ENCODE data around the gene APOF. TPM values are rescaled to one million over a fixed set of nuclear protein-coding genes. Genes with fewer than 3 reads are reported as not detected.
"Not testable (repeated sequence)": the region's sequence is repeated elsewhere in the genome, so short reads cannot be mapped to it uniquely, and the experiment has no call there.

Gene APOF
- total RNA-seq, 2 donors from 2014 or later = not detected

GRCh38 chr12:56410768-56411167 is 48.1 kb upstream of the APOF start:
- TF ChIP-seq CTCF (conservative IDR thresholded peaks at IDR 0.05) = no peak
- H3K9me3 Mint-ChIP-seq = no peaks in the 10 kb centered on the region
- 85 to 100% methylated on average over 1 to 4 of the region's 4 CpGs for WGBS, 2 experiments (ENCODE audit: insufficient coverage in 1 of 2, insufficient read length in 1 of 2)

GRCh38 chr12:56408799-56409417 is 46.3 kb upstream of the APOF start:
- no peaks in the 10 kb centered on the region for H3K27me3 ChIP-seq (ENCODE audit: control insufficient read depth, insufficient read depth, low read length, poor library complexity, severe bottlenecking)
- H3K4me1 ChIP-seq (ENCODE audit: control insufficient read depth, insufficient read depth, low read length) = no peaks in the 10 kb centered on the region
- H3K9me3 Mint-ChIP-seq = no peaks in the 10 kb centered on the region
- no peaks in the 10 kb centered on the region for H3K36me3 ChIP-seq (ENCODE audit: control insufficient read depth, insufficient read depth, low read length)
- no peaks in the 10 kb centered on the region for H3K4me1 Mint-ChIP-seq
- no peak overlapping the region for H3K27ac ChIP-seq (ENCODE audit: low read depth, low read length)
- no peak overlapping the region for H3K27ac Mint-ChIP-seq
- H3K36me3 Mint-ChIP-seq (ENCODE audit: low read depth) = no peaks in the 10 kb centered on the region
- no peaks in the 10 kb centered on the region for H3K9me3 ChIP-seq (ENCODE audit: control insufficient read depth, low read length)
- WGBS, 2 experiments (ENCODE audit: insufficient coverage in 1 of 2, insufficient read length in 1 of 2) = 90 to 94% methylated on average over 3 to 5 of the region's 5 CpGs
- H3K4me3 ChIP-seq (ENCODE audit: low read length) = no peak overlapping the region
- TF ChIP-seq CTCF (conservative IDR thresholded peaks at IDR 0.05) = no peak
- no peak for DNase-seq
- H3K9ac ChIP-seq (ENCODE audit: extremely low read depth, low read length, poor library complexity, severe bottlenecking) = no peak overlapping the region
- H3K4me3 Mint-ChIP-seq = no peak overlapping the region
- no peaks in the 10 kb centered on the region for H3K27me3 Mint-ChIP-seq (ENCODE audit: insufficient read depth)

More at GRCh38 chr12:56410768-56411167, 48.1 kb upstream of the APOF start:
- no peak overlapping the region for H3K27ac Mint-ChIP-seq
- no peak for DNase-seq
- no peak overlapping the region for H3K4me3 ChIP-seq (ENCODE audit: low read length)
- no peaks in the 10 kb centered on the region for H3K27me3 ChIP-seq (ENCODE audit: control insufficient read depth, insufficient read depth, low read length, poor library complexity, severe bottlenecking)
- H3K4me1 Mint-ChIP-seq = no peaks in the 10 kb centered on the region
- no peaks in the 10 kb centered on the region for H3K9me3 ChIP-seq (ENCODE audit: control insufficient read depth, low read length)
- peaks cover 4% of the 10 kb centered on the region for H3K36me3 Mint-ChIP-seq (ENCODE audit: low read depth)
- H3K4me3 Mint-ChIP-seq = no peak overlapping the region
- no peak overlapping the region for H3K27ac ChIP-seq (ENCODE audit: low read depth, low read length)
- H3K36me3 ChIP-seq (ENCODE audit: control insufficient read depth, insufficient read depth, low read length) = no peaks in the 10 kb centered on the region
- no peaks in the 10 kb centered on the region for H3K4me1 ChIP-seq (ENCODE audit: control insufficient read depth, insufficient read depth, low read length)
- H3K27me3 Mint-ChIP-seq (ENCODE audit: insufficient read depth) = no peaks in the 10 kb centered on the region
- no peak overlapping the region for H3K9ac ChIP-seq (ENCODE audit: extremely low read depth, low read length, poor library complexity, severe bottlenecking)

GRCh38 chr12:56404227-56404626 is 41.6 kb upstream of the APOF start:
- not testable (repeated sequence) for H3K36me3 Mint-ChIP-seq (ENCODE audit: low read depth); H3K27ac ChIP-seq (ENCODE audit: low read depth, low read length); H3K27ac Mint-ChIP-seq; H3K4me3 Mint-ChIP-seq; H3K27me3 ChIP-seq (ENCODE audit: control insufficient read depth, insufficient read depth, low read length, poor library complexity, severe bottlenecking); H3K4me1 Mint-ChIP-seq; H3K36me3 ChIP-seq (ENCODE audit: control insufficient read depth, insufficient read depth, low read length); H3K27me3 Mint-ChIP-seq (ENCODE audit: insufficient read depth); H3K4me1 ChIP-seq (ENCODE audit: control insufficient read depth, insufficient read depth, low read length); H3K4me3 ChIP-seq (ENCODE audit: low read length); DNase-seq; H3K9ac ChIP-seq (ENCODE audit: extremely low read depth, low read length, poor library complexity, severe bottlenecking); H3K9me3 ChIP-seq (ENCODE audit: control insufficient read depth, low read length)
- peaks cover 10% of the 10 kb centered on the region for H3K9me3 Mint-ChIP-seq
- WGBS, 2 experiments (ENCODE audit: insufficient coverage in 1 of 2, insufficient read length in 1 of 2) = 88% methylated on average over 2 of the region's 3 CpGs; no CpG with 5 or more reads in 1 of the 2 experiments

GRCh38 chr12:56401612-56402011 is 39.0 kb upstream of the APOF start:
- H3K9me3 ChIP-seq (ENCODE audit: control insufficient read depth, low read length); H3K4me1 ChIP-seq (ENCODE audit: control insufficient read depth, insufficient read depth, low read length); H3K36me3 Mint-ChIP-seq (ENCODE audit: low read depth); H3K27ac Mint-ChIP-seq; H3K4me1 Mint-ChIP-seq; DNase-seq; H3K4me3 Mint-ChIP-seq; H3K4me3 ChIP-seq (ENCODE audit: low read length); H3K27me3 ChIP-seq (ENCODE audit: control insufficient read depth, insufficient read depth, low read length, poor library complexity, severe bottlenecking); H3K27me3 Mint-ChIP-seq (ENCODE audit: insufficient read depth); H3K36me3 ChIP-seq (ENCODE audit: control insufficient read depth, insufficient read depth, low read length); H3K27ac ChIP-seq (ENCODE audit: low read depth, low read length); H3K9ac ChIP-seq (ENCODE audit: extremely low read depth, low read length, poor library complexity, severe bottlenecking): not testable (repeated sequence)
- peaks cover 22% of the 10 kb centered on the region for H3K9me3 Mint-ChIP-seq

GRCh38 chr12:56401125-56401524 is 38.5 kb upstream of the APOF start:
- not testable (repeated sequence) for H3K4me3 ChIP-seq (ENCODE audit: low read length); H3K27ac ChIP-seq (ENCODE audit: low read depth, low read length); H3K4me1 Mint-ChIP-seq; H3K27me3 ChIP-seq (ENCODE audit: control insufficient read depth, insufficient read depth, low read length, poor library complexity, severe bottlenecking); H3K36me3 Mint-ChIP-seq (ENCODE audit: low read depth); H3K27me3 Mint-ChIP-seq (ENCODE audit: insufficient read depth); DNase-seq; H3K36me3 ChIP-seq (ENCODE audit: control insufficient read depth, insufficient read depth, low read length); H3K4me1 ChIP-seq (ENCODE audit: control insufficient read depth, insufficient read depth, low read length); H3K9ac ChIP-seq (ENCODE audit: extremely low read depth, low read length, poor library complexity, severe bottlenecking); H3K27ac Mint-ChIP-seq; H3K4me3 Mint-ChIP-seq; H3K9me3 ChIP-seq (ENCODE audit: control insufficient read depth, low read length)
- WGBS, 2 experiments (ENCODE audit: insufficient coverage in 1 of 2, insufficient read length in 1 of 2) = 93% methylated on average over 1 of the region's 3 CpGs; no CpG with 5 or more reads in 1 of the 2 experiments
- H3K9me3 Mint-ChIP-seq = peaks cover 22% of the 10 kb centered on the region

GRCh38 chr12:56399466-56399865 is 36.8 kb upstream of the APOF start:
- not testable (repeated sequence) for H3K27ac Mint-ChIP-seq; H3K36me3 ChIP-seq (ENCODE audit: control insufficient read depth, insufficient read depth, low read length); H3K4me1 ChIP-seq (ENCODE audit: control insufficient read depth, insufficient read depth, low read length); H3K27me3 ChIP-seq (ENCODE audit: control insufficient read depth, insufficient read depth, low read length, poor library complexity, severe bottlenecking); DNase-seq; H3K9me3 ChIP-seq (ENCODE audit: control insufficient read depth, low read length); H3K27me3 Mint-ChIP-seq (ENCODE audit: insufficient read depth); H3K4me3 ChIP-seq (ENCODE audit: low read length); H3K27ac ChIP-seq (ENCODE audit: low read depth, low read length); H3K4me3 Mint-ChIP-seq; H3K4me1 Mint-ChIP-seq; H3K9ac ChIP-seq (ENCODE audit: extremely low read depth, low read length, poor library complexity, severe bottlenecking); H3K36me3 Mint-ChIP-seq (ENCODE audit: low read depth)
- H3K9me3 Mint-ChIP-seq = peaks cover 22% of the 10 kb centered on the region
- 94 to 100% methylated on average over 2 to 3 of the region's 3 CpGs for WGBS, 2 experiments (ENCODE audit: insufficient coverage in 1 of 2, insufficient read length in 1 of 2)
